GM23248 (cell line): ENCODE results near the gene PPP2R2D. TPM values are rescaled to one million over a fixed set of nuclear protein-coding genes. Genes with fewer than 3 reads are reported as not detected.

ENCODE experiments used
- DNase-seq: peaks from one replicate; pipeline ENCODE4 v3.0.0-alpha.2; 2015
- H2AFZ ChIP-seq: fragments of 200-600 bp; sonication (generic); 2 replicates; pipeline ENCODE4 v1.6.1; 2016; ENCODE audit warnings: antibody characterized with exemption
- H3F3A ChIP-seq: fragments of 200-600 bp; sonication (generic); 2 replicates; pipeline ENCODE4 v1.6.1; 2016; ENCODE audit warnings: mild to moderate bottlenecking, antibody characterized with exemption, mixed run types; ENCODE audit not compliant: insufficient read depth
- H3K27ac ChIP-seq: fragments of 200-600 bp; sonication (generic); 2 replicates; pipeline ENCODE4 v1.5.1; 2016; ENCODE audit warnings: mild to moderate bottlenecking
- H3K27me3 ChIP-seq: fragments of 200-600 bp; sonication (generic); replicated peaks from 2 replicates; pipeline ENCODE4 v1.6.1; 2016; ENCODE audit warnings: mild to moderate bottlenecking; ENCODE audit not compliant: insufficient read depth
- H3K36me3 ChIP-seq: fragments of 200-600 bp; sonication (generic); 2 replicates; pipeline ENCODE4 v1.6.1; 2016; ENCODE audit warnings: low read depth, mild to moderate bottlenecking
- H3K4me1 ChIP-seq: fragments of 200-600 bp; sonication (generic); 2 replicates; pipeline ENCODE4 v1.6.1; 2016; ENCODE audit warnings: mild to moderate bottlenecking; ENCODE audit not compliant: insufficient read depth
- H3K4me2 ChIP-seq: fragments of 200-600 bp; sonication (generic); one replicate; pipeline ENCODE4 v1.6.1; 2016; ENCODE audit warnings: mild to moderate bottlenecking; ENCODE audit not compliant: unreplicated experiment
- H3K4me3 ChIP-seq: fragments of 200-600 bp; sonication (generic); 2 replicates; pipeline ENCODE4 v1.5.1; 2016; ENCODE audit warnings: mild to moderate bottlenecking
- H3K79me2 ChIP-seq: fragments of 200-600 bp; sonication (generic); 2 replicates; pipeline ENCODE4 v1.6.1; 2016; ENCODE audit warnings: mild to moderate bottlenecking; ENCODE audit not compliant: insufficient read depth
- H3K9ac ChIP-seq: fragments of 200-600 bp; sonication (generic); 2 replicates; pipeline ENCODE4 v1.6.1; 2016; ENCODE audit warnings: mild to moderate bottlenecking
- H3K9me2 ChIP-seq: fragments of 200-600 bp; sonication (generic); 2 replicates; pipeline ENCODE4 v1.6.1; 2016; ENCODE audit warnings: mixed run types, mild to moderate bottlenecking, moderate library complexity; ENCODE audit not compliant: insufficient read depth
- H3K9me3 ChIP-seq: fragments of 200-600 bp; sonication (generic); one replicate; pipeline ENCODE4 v1.6.1; 2017; ENCODE audit warnings: low read depth
- H4K20me1 ChIP-seq: fragments of 200-600 bp; sonication (generic); 2 replicates; pipeline ENCODE4 v1.6.0; 2016; ENCODE audit not compliant: insufficient read depth
- EZH2 ChIP-seq: fragments of 200-600 bp; sonication (generic); IDR thresholded peaks from 2 replicates; pipeline ENCODE4 v1.6.1; 2018; ENCODE audit warnings: antibody characterized with exemption, mild to moderate bottlenecking; ENCODE audit not compliant: insufficient read depth, poor library complexity, severe bottlenecking
- EZH2phosphoT487 ChIP-seq: fragments of 200-600 bp; sonication (generic); IDR thresholded peaks from 2 replicates; pipeline ENCODE4 v1.6.1; 2018; ENCODE audit warnings: antibody characterized with exemption, moderate library complexity, mild to moderate bottlenecking, low read depth; ENCODE audit not compliant: insufficient read depth
- WGBS, 2 experiments: methylation state at CpG; one replicate each; pipeline ENCODE4 v1.1.6; 2015 to 2017; ENCODE audit warnings: low lambda C conversion rate in 2 of 2, low coverage in 1 of 2; ENCODE audit errors: missing lambda C conversion rate in 2 of 2; 5-methylcytosine and 5-hydroxymethylcytosine counted together
- in situ Hi-C: fragments of 300-500 bp; cut with MboI; formaldehyde crosslinking; loops from 2 replicates; pipeline ENCODE4 v1.15.0; 2020
- polyA plus RNA-seq: library from polyadenylated mRNA; unstranded; fragments of >200 nt; fragmentation: Nextera tagmentation; extraction: Ambion mirVana; gene quantifications from 2 replicates; pipeline ENCODE4 v1.2.1, GENCODE V29; 2016
- total RNA-seq: library from RNA; depleted of rRNA; stranded (reverse); fragments of >200 nt; shearing (Covaris generic); gene quantifications from 2 replicates; pipeline ENCODE4 v1.2.3, GENCODE V29; 2014

Gene PPP2R2D
- total and polyA plus RNA-seq, 2 experiments from 2014 or later, result 18.5 to 26.2 TPM

DNA sequence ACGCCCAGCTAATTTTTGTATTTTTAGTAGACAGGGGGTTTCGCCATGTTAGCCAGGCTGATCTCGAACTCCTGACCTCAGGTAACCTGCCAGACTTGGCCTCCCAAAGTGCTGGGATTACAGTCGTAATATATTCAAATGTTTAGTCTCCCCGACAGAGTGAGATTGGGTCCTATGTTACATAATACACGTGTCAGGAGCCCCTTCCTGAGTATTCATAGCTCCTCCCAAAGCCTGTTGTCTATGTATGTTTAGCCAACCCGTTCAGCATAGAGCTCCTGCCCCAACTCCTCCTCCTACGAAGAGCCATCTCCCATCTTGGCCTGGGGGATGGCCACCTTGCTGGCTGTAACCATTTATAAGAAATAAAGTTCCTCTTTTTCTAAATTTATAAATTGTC, 2.7 kb upstream of the PPP2R2D start:
- no peak overlapping the region for H3K9ac ChIP-seq
- TF ChIP-seq EZH2 (no peak), EZH2phosphoT487 (no peak)
- in situ Hi-C loops, result loop anchor here (25.0 kb wide), 1 partner anchor 239 kb away; no protein-coding TSS in a partner anchor
- H3K27ac ChIP-seq, result no peak overlapping the region
- H3K4me3 ChIP-seq, result no peak overlapping the region
- H3K4me1 ChIP-seq, result peaks cover 10% of the 10 kb centered on the region
- H3K9me2 ChIP-seq, result no peaks in the 10 kb centered on the region
- H3F3A ChIP-seq, result no peaks in the 10 kb centered on the region; the same call in 1 of the 2 replicates
- H4K20me1 ChIP-seq, result no peaks in the 10 kb centered on the region
- 55 to 59% methylated on average over 8 of the region's 8 CpGs for WGBS, 2 experiments
- no peak overlapping the region for H2AFZ ChIP-seq
- peaks cover 19% of the 10 kb centered on the region for H3K79me2 ChIP-seq
- DNase-seq, result no peak
- no peak overlapping the region for H3K4me2 ChIP-seq
- peaks cover 30% of the 10 kb centered on the region for H3K27me3 ChIP-seq
- no peaks in the 10 kb centered on the region for H3K9me3 ChIP-seq
- H3K36me3 ChIP-seq, result no peaks in the 10 kb centered on the region

DNA sequence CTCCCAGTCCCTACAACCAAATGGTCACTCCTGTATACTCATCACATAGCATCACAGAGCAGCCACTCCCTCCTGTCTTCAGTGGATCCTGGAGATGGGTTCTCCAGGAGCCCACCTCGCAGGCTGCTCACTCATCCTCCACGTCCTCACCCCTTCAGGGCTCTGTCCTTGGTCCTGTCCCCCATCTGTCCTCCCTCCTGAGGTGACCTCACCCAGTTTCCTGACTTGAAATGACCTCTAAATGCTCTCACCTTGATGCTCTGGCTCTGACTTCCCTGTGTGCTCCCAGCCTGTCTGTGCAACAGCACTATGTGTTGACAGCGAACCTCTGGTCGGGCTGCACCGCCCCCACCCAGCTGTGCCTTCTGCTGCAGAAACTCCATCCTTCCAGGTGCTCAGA, 2.1 kb upstream of the PPP2R2D start:
- Histone ChIP-seq H3K27me3 (peaks cover 27% of the 10 kb centered on the region), H3K4me3 (no peak overlapping the region), H3F3A (no peaks in the 10 kb centered on the region; the same call in 1 of the 2 replicates), H3K36me3 (no peaks in the 10 kb centered on the region), H3K27ac (no peak overlapping the region), H3K9me2 (no peaks in the 10 kb centered on the region), H3K9me3 (no peaks in the 10 kb centered on the region), H3K4me1 (peaks cover 17% of the 10 kb centered on the region), H3K4me2 (no peak overlapping the region), H2AFZ (no peak overlapping the region), H4K20me1 (no peaks in the 10 kb centered on the region; the same call in 1 of the 2 replicates), H3K79me2 (peaks cover 26% of the 10 kb centered on the region), H3K9ac (no peak overlapping the region)
- no peak for TF ChIP-seq EZH2
- no peak for TF ChIP-seq EZH2phosphoT487
- DNase-seq, result no peak
- WGBS, 2 experiments, result 25 to 34% methylated on average over 5 of the region's 5 CpGs
- in situ Hi-C loops, result loop anchor here (25.0 kb wide), 1 partner anchor 239 kb away; no protein-coding TSS in a partner anchor

DNA sequence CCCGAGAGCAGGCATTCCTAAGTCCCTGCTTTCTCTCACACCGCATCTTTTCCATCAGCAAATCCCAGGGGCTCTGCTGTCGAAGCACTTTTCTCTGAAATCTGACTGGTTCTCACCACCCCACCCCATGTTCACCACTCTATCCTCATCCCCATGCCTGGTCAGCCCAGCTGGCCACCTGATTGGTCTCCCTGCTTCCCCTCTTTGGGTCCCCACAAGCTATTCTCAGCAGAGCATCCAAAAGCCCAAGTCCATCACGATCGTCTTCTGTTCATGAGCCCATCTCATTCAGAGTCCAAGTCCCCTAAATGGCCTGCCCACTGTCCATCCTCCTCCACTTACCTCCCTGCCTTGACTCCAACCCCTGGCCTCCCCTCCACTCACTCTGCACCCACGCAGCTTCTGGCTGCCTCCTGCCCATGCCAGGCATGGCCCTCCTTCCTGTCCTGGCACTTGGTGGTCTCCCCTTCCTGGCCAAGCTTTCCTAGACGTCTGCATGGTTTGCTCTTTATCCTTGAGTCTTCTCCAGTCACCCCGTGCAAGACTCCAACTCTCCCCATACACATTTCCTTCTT, 1.6 kb upstream of the PPP2R2D start:
- Histone ChIP-seq H3K9ac (no peak overlapping the region), H3K4me1 (peaks cover 17% of the 10 kb centered on the region), H3K4me3 (no peak overlapping the region), H3K4me2 (no peak overlapping the region), H2AFZ (0 out of 2 replicates have a peak overlapping the region, but pooled peaks have one; percentile 86), H4K20me1 (peaks cover under 1% of the 10 kb centered on the region; the same call in 1 of the 2 replicates), H3K27ac (no peak overlapping the region), H3K79me2 (peaks cover 30% of the 10 kb centered on the region), H3F3A (no peaks in the 10 kb centered on the region; the same call in 1 of the 2 replicates), H3K9me2 (no peaks in the 10 kb centered on the region), H3K9me3 (no peaks in the 10 kb centered on the region), H3K36me3 (no peaks in the 10 kb centered on the region), H3K27me3 (peaks cover 23% of the 10 kb centered on the region)
- no peak for TF ChIP-seq EZH2phosphoT487
- no peak for TF ChIP-seq EZH2
- in situ Hi-C loops, result loop anchor here (25.0 kb wide), 1 partner anchor 238 kb away; no protein-coding TSS in a partner anchor
- no peak for DNase-seq
- 26 to 31% methylated on average over 8 of the region's 8 CpGs for WGBS, 2 experiments

DNA sequence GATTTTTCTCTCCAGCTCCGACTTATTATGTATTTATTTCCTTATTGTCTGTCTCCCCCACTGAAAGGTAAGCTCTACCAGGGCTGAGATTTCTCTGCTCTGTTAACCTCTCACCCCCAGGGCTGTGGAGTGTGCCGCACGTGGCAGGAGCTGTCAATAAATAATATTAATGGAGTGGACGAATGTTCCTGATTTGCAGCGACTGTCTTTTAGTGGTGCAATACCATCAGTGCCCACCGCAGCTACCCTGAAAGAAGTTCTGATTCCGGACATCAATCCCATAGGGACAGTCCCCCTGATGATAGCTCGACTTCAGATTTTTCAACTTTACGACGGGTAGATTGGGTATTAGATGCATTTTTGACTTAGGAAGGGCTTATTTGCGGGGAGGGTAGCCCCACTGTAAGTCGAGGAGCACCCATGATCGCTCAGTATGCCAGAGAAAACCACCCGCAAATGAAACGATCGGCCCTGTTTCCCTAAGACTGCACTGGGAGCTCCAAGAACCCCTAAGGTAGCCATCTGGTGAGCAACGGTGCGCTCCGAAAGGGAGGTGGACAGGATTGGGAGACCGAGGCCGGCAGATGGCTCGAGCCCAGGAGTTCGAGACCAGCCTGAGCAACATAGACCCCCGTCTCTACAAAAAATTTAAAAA, 986 bp upstream of the PPP2R2D start:
- Histone ChIP-seq H3K79me2 (peaks cover 37% of the 10 kb centered on the region), H3K4me3 (peak overlapping the region; percentile 86), H3K4me1 (peaks cover 17% of the 10 kb centered on the region), H3K9me2 (no peaks in the 10 kb centered on the region), H4K20me1 (peaks cover 6% of the 10 kb centered on the region; the same call in 1 of the 2 replicates), H3K27me3 (peaks cover 18% of the 10 kb centered on the region), H3K4me2 (peak overlapping the region; percentile 81), H2AFZ (peak overlapping the region; percentile 86), H3K9ac (peak overlapping the region; percentile 52), H3K27ac (no peak overlapping the region), H3K36me3 (no peaks in the 10 kb centered on the region), H3K9me3 (no peaks in the 10 kb centered on the region), H3F3A (no peaks in the 10 kb centered on the region; the same call in 1 of the 2 replicates)
- WGBS, 2 experiments, result 8 to 9% methylated on average over 24 of the region's 24 CpGs
- in situ Hi-C loops, result loop anchor here (25.0 kb wide), 1 partner anchor 237 kb away; no protein-coding TSS in a partner anchor
- TF ChIP-seq EZH2phosphoT487 (no peak), EZH2 (no peak)
- no peak for DNase-seq
